Activated CD8-positive, alpha-beta memory T cell treated with anti-CD3 and anti-CD28 coated beads, Interleukin-2, amount 50 U/mL, for 1 hour (primary cell): ENCODE measurements around the gene CASK.

Source experiments
- DNase-seq: peaks from one replicate; pipeline ENCODE4 v3.0.0-alpha.2; 2020; ENCODE audit errors: extremely low read depth

The CASK gene

DNA sequence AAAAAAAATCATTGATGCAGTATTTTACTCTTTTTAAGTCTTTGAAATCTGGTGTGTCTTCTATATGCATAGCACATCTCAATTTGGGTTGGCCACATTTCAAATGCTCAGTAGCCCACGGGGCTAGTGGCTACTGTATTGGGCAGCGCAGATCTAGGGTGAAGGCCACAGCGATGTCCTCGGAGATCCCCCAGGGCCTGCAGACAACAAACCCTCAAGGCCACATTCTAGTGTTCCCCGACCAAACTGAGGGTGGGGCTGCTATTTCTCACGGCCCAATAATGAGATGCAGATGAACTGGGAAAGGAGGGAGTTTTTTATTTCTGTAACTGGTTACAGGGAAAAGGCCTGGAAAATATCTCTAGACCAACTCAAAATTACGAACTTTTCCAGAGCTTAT lies 452.6 kb downstream of the CASK start:
- DNase-seq, result no peak

GRCh38 chrX:41468647-41469323 lies 454.6 kb downstream of the CASK start:
- no peak for DNase-seq
